H1 (cell line): ENCODE measurements around the gene NEUROD4. TPM values are rescaled to one million over a fixed set of nuclear protein-coding genes. Genes with fewer than 3 reads are reported as not detected.

ENCODE experiments used
- CTCF ChIA-PET: fragments of 300-600 bp; sonication (Branson Sonifier 250); formaldehyde crosslinking; loops from one replicate; lab custom pipeline; 2021; ENCODE audit not compliant: partially characterized antibody; lab: Charles Lee
- POLR2A ChIA-PET: fragments of 300-600 bp; sonication (Branson Sonifier 250); formaldehyde crosslinking; loops from one replicate; lab custom pipeline; 2021; ENCODE audit warnings: inconsistent platforms; ENCODE audit not compliant: partially characterized antibody; lab: Charles Lee
- DNase-seq, 2 experiments: peaks; one replicate each; pipeline versions ENCODE4 v3.0.0 to v3.0.0-alpha.2; 2010 to 2022; ENCODE audit warnings: low spot score in 2 of 2, low read depth in 1 of 2, mixed read lengths in 1 of 2
- FAIRE-seq: peaks from 2 replicates; lab custom pipeline; 2011; peaks lifted over from hg19 to GRCh38; lab: Jason Lieb, UNC
- H2AFZ ChIP-seq: 2 replicates; pipeline ENCODE4 v1.8.1; 2012; ENCODE audit warnings: low read length, inconsistent platforms
- H2AK5ac ChIP-seq: 2 replicates; pipeline ENCODE4 v1.6.1; 2013; ENCODE audit warnings: low read depth, low read length
- H2BK120ac ChIP-seq: replicated peaks from 2 replicates; pipeline ENCODE3; 2013; ENCODE audit warnings: low read depth, low read length, inconsistent platforms
- H2BK12ac ChIP-seq: 2 replicates; pipeline ENCODE4 v1.6.1; 2013; ENCODE audit warnings: low read depth, low read length
- H2BK15ac ChIP-seq: 2 replicates; pipeline ENCODE4 v1.6.1; 2013; ENCODE audit warnings: low read length
- H2BK20ac ChIP-seq: 2 replicates; pipeline ENCODE4 v1.6.1; 2013; ENCODE audit warnings: low read length
- H2BK5ac ChIP-seq: 2 replicates; pipeline ENCODE4 v1.6.1; 2013; ENCODE audit warnings: low read depth, low read length
- H3K14ac ChIP-seq: 2 replicates; pipeline ENCODE4 v1.6.1; 2013; ENCODE audit warnings: inconsistent platforms; ENCODE audit not compliant: insufficient read length
- H3K18ac ChIP-seq: 2 replicates; pipeline ENCODE4 v1.6.1; 2013; ENCODE audit warnings: low read length; ENCODE audit errors: extremely low read depth
- H3K23ac ChIP-seq: 2 replicates; pipeline ENCODE4 v1.6.1; 2013; ENCODE audit warnings: inconsistent platforms; ENCODE audit not compliant: insufficient read length
- H3K23me2 ChIP-seq: 2 replicates; pipeline ENCODE4 v1.6.1; 2013; ENCODE audit warnings: low read depth, low read length
- H3K27ac ChIP-seq: 2 replicates; pipeline ENCODE4 v1.6.1; 2011; ENCODE audit warnings: low read depth, low read length, inconsistent platforms
- H3K27me3 ChIP-seq, 4 experiments: replicated peaks in 1 of 4; 1 replicate in 1 of 4; 2 replicates in 3 of 4; pipeline versions ENCODE4 v1.6.1 to v1.8.1; 2011 to 2013; ENCODE audit warnings: low read length in 3 of 4, mild to moderate bottlenecking in 3 of 4, inconsistent platforms in 2 of 4, mixed read lengths in 2 of 4, moderate library complexity in 1 of 4; ENCODE audit not compliant: control insufficient read depth in 3 of 4, insufficient read depth in 3 of 4; ENCODE audit errors: extremely low read depth in 1 of 4
- H3K36me3 ChIP-seq, 4 experiments: 2 replicates each; pipeline versions ENCODE4 v1.6.1 to v1.8.1; 2011 to 2013; ENCODE audit warnings: mild to moderate bottlenecking in 4 of 4, low read length in 3 of 4, moderate library complexity in 2 of 4, control low read depth in 1 of 4, inconsistent platforms in 1 of 4; ENCODE audit not compliant: insufficient read depth in 4 of 4, control insufficient read depth in 2 of 4
- H3K4ac ChIP-seq: replicated peaks from 2 replicates; pipeline ENCODE3; 2013; ENCODE audit warnings: low read length, low read depth, mixed read lengths, inconsistent platforms; ENCODE audit not compliant: insufficient read length
- H3K4me1 ChIP-seq, 4 experiments: replicated peaks in 1 of 4; 1 replicate in 1 of 4; 2 replicates in 3 of 4; pipeline versions ENCODE4 v1.6.1 to v1.8.1; 2011 to 2013; ENCODE audit warnings: low read length in 3 of 4, inconsistent platforms in 2 of 4, mixed read lengths in 1 of 4; ENCODE audit not compliant: insufficient read depth in 4 of 4, control insufficient read depth in 3 of 4
- H3K4me2 ChIP-seq, 2 experiments: 2 replicates each; pipeline versions ENCODE4 v1.6.1 to v1.8.1; 2011 to 2013; ENCODE audit warnings: low read depth in 2 of 2, low read length in 2 of 2, control low read depth in 1 of 2, inconsistent platforms in 1 of 2, mild to moderate bottlenecking in 1 of 2; ENCODE audit not compliant: insufficient read depth in 1 of 2
- H3K4me3 ChIP-seq, 4 experiments: fragments of 200-600, 300-600 bp in 1 of 4; sonication (generic), shearing (Covaris generic), sonication (Bioruptor Twin) in 1 of 4; 2 replicates each; pipeline versions ENCODE4 v1.5.1 to v1.8.1; 2011 to 2016; ENCODE audit warnings: low read length in 4 of 4, low read depth in 3 of 4, control low read depth in 2 of 4, inconsistent platforms in 2 of 4, mild to moderate bottlenecking in 2 of 4, mixed read lengths in 1 of 4, moderate library complexity in 1 of 4; ENCODE audit not compliant: insufficient read depth in 2 of 4; ENCODE audit errors: extremely low read depth in 1 of 4
- H3K56ac ChIP-seq: replicated peaks from 2 replicates; pipeline ENCODE3; 2013; ENCODE audit warnings: low read depth, mild to moderate bottlenecking, mixed read lengths, low read length, inconsistent platforms; ENCODE audit not compliant: insufficient read length
- H3K79me1 ChIP-seq: 2 replicates; pipeline ENCODE4 v1.6.1; 2013; ENCODE audit warnings: low read depth, low read length, control low read depth
- H3K79me2 ChIP-seq, 2 experiments: 2 replicates each; pipeline versions ENCODE4 v1.6.1 to v1.8.1; 2012 to 2013; ENCODE audit warnings: low read length in 2 of 2, mild to moderate bottlenecking in 2 of 2, inconsistent platforms in 1 of 2; ENCODE audit not compliant: insufficient read depth in 2 of 2, control insufficient read depth in 1 of 2
- H3K9ac ChIP-seq, 4 experiments: replicated peaks in 1 of 4; 1 replicate in 1 of 4; 2 replicates in 3 of 4; pipeline versions ENCODE4 v1.6.1 to v1.8.1; 2011 to 2013; ENCODE audit warnings: low read depth in 3 of 4, low read length in 3 of 4, control low read depth in 2 of 4, mild to moderate bottlenecking in 2 of 4, moderate library complexity in 2 of 4, inconsistent platforms in 1 of 4; ENCODE audit errors: extremely low read depth in 1 of 4
- H3K9me3 ChIP-seq, 2 experiments: 2 replicates each; pipeline versions ENCODE4 v1.6.1 to v1.8.1; 2012 to 2013; ENCODE audit warnings: mild to moderate bottlenecking in 2 of 2, moderate library complexity in 2 of 2, control low read depth in 1 of 2, inconsistent platforms in 1 of 2, low read depth in 1 of 2, low read length in 1 of 2, mixed read lengths in 1 of 2; ENCODE audit not compliant: insufficient read depth in 2 of 2
- H4K20me1 ChIP-seq, 2 experiments: replicated peaks in 1 of 2; 2 replicates each; pipeline versions ENCODE3 to v1.8.1; 2011 to 2013; ENCODE audit warnings: inconsistent platforms in 2 of 2, low read length in 2 of 2, mild to moderate bottlenecking in 1 of 2; ENCODE audit not compliant: insufficient read depth in 2 of 2, control insufficient read depth in 1 of 2
- H4K5ac ChIP-seq: 2 replicates; pipeline ENCODE4 v1.6.1; 2013; ENCODE audit warnings: low read length, low read depth, mixed read lengths, inconsistent platforms; ENCODE audit not compliant: insufficient read length
- H4K8ac ChIP-seq: 2 replicates; pipeline ENCODE4 v1.8.0; 2013; ENCODE audit warnings: mild to moderate bottlenecking, moderate library complexity, low read length, inconsistent platforms; ENCODE audit not compliant: insufficient read depth; ENCODE audit errors: extremely low read depth
- H4K91ac ChIP-seq: replicated peaks from 2 replicates; pipeline ENCODE3; 2013; ENCODE audit warnings: low read length, mixed read lengths, inconsistent platforms; ENCODE audit not compliant: insufficient read length
- ATF3 ChIP-seq: IDR thresholded peaks from 2 replicates; pipeline ENCODE4 v1.6.1; 2011; ENCODE audit warnings: low read depth, mild to moderate bottlenecking, low read length; ENCODE audit not compliant: insufficient read depth
- CHD1 ChIP-seq: IDR thresholded peaks from 2 replicates; pipeline ENCODE4 v1.6.1; 2012; ENCODE audit warnings: low read depth, low read length, improper control_type of control experiment
- CHD2 ChIP-seq: IDR thresholded peaks from 2 replicates; pipeline ENCODE4 v1.6.1; 2012; ENCODE audit warnings: low read length, improper control_type of control experiment
- CTCF ChIP-seq, 3 experiments: IDR thresholded peaks; 1 replicate in 2 of 3; 2 replicates in 1 of 3; pipeline versions ENCODE4 v1.5.1 to v1.6.1; 2011; ENCODE audit warnings: low read length in 3 of 3, mild to moderate bottlenecking in 3 of 3, inconsistent platforms in 2 of 3, low read depth in 1 of 3, moderate library complexity in 1 of 3; ENCODE audit not compliant: insufficient read depth in 1 of 3; ENCODE audit errors: control extremely low read depth in 1 of 3
- EZH2 ChIP-seq: fragments of 200-600 bp; sonication (generic); IDR thresholded peaks from 2 replicates; pipeline ENCODE4 v1.7.1; 2012; ENCODE audit warnings: low read depth, mild to moderate bottlenecking, moderate library complexity, low read length, inconsistent platforms; ENCODE audit not compliant: severe bottlenecking
- HDAC2 ChIP-seq, 2 experiments: fragments of 300-600 bp in 1 of 2; sonication (generic) in 1 of 2; IDR thresholded peaks; 2 replicates each; pipeline ENCODE4 v1.6.1; 2011 to 2012; ENCODE audit warnings: low read depth in 2 of 2, low read length in 2 of 2, mild to moderate bottlenecking in 2 of 2, moderate library complexity in 2 of 2, borderline replicate concordance in 1 of 2, inconsistent platforms in 1 of 2
- JUND ChIP-seq: IDR thresholded peaks from 2 replicates; pipeline ENCODE4 v1.6.1; 2011; ENCODE audit warnings: mild to moderate bottlenecking, improper control_type of control experiment, low read length
- RBBP5 ChIP-seq: IDR thresholded peaks from 2 replicates; pipeline ENCODE4 v1.7.1; 2012; ENCODE audit warnings: low read depth, mild to moderate bottlenecking, inconsistent platforms, low read length, moderate library complexity, borderline replicate concordance
- SAP30 ChIP-seq: fragments of 300-600 bp; sonication (generic); IDR thresholded peaks from 2 replicates; pipeline ENCODE4 v1.7.1; 2012; ENCODE audit warnings: low read length, moderate library complexity, mild to moderate bottlenecking, inconsistent platforms; ENCODE audit not compliant: insufficient read depth, insufficient replicate concordance
- SP4 ChIP-seq: IDR thresholded peaks from 2 replicates; pipeline ENCODE4 v1.6.1; 2012; ENCODE audit warnings: low read length, inconsistent platforms
- TAF1 ChIP-seq: IDR thresholded peaks from 2 replicates; pipeline ENCODE4 v1.6.1; 2011; ENCODE audit warnings: mild to moderate bottlenecking, low read depth, low read length
- WGBS, 2 experiments: shearing (Covaris generic) in 1 of 2; methylation state at CpG; one replicate each; pipeline versions ENCODE4 v1.1.6 to v1.1.7; 2013 to 2015; ENCODE audit warnings: low lambda C conversion rate in 2 of 2, mixed read lengths in 2 of 2, inconsistent platforms in 1 of 2, low coverage in 1 of 2, missing lambda C conversion rate in 1 of 2; ENCODE audit not compliant: insufficient replicate concordance in 2 of 2, insufficient coverage in 1 of 2, insufficient read length in 1 of 2; ENCODE audit errors: extremely low coverage in 1 of 2, missing lambda C conversion rate in 1 of 2; 5-methylcytosine and 5-hydroxymethylcytosine counted together
- polyA plus RNA-seq, 7 experiments: library from polyadenylated mRNA; depleted of rRNA in 3 of 7; stranded (reverse) in 5 of 7; unstranded in 2 of 7; fragments of >200 nt in 5 of 7; fragments of 200-250 nt in 2 of 7; gene quantifications; 1 replicate in 5 of 7; 2 replicates in 1 of 7; 4 replicates in 1 of 7; pipeline versions ENCODE4 v1.2.1 to v1.2.3, GENCODE V29; 2011 to 2013; ENCODE audit warnings: missing spikeins in 2 of 7, mixed read lengths in 2 of 7
- total RNA-seq: library from RNA; stranded (reverse); fragmentation: NEBNext Ultra II Directional; extraction: Animal tissue kit (Norgen Biotek cat#: 25700); gene quantifications from 2 replicates; pipeline ENCODE4 v1.2.1, GENCODE V29; 2021

The NEUROD4 gene
- total and polyA plus RNA-seq, 2 of the 8 experiments (the other 6 are each of a cell fraction or from before 2014, with no cell fraction given) = not detected

- 87% methylated on average over 3 of the region's 3 CpGs; no CpG with 5 or more reads in 1 of the 2 experiments for WGBS, 2 experiments
- no peak overlapping the region for H3K14ac ChIP-seq
- H3K79me1 ChIP-seq = no peaks in the 10 kb centered on the region
- no peak overlapping the region for H2BK15ac ChIP-seq
- H3K4me1 ChIP-seq = peaks cover 0 to 4% (median 1%) of the 10 kb centered on the region in 4 experiments; a peak in 1 of 7 replicates
- H3K4me2 ChIP-seq = no peak overlapping the region
- no peaks in the 10 kb centered on the region for H3K27me3 ChIP-seq
- H2BK5ac ChIP-seq = no peak overlapping the region
- no peaks in the 10 kb centered on the region for H3K9me3 ChIP-seq
- POLR2A ChIA-PET = no interaction called here
- no peaks in the 10 kb centered on the region; the same call in 1 of the 2 replicates for H3K23me2 ChIP-seq
- H3K23ac ChIP-seq = no peak overlapping the region
- H2BK120ac ChIP-seq = no peak overlapping the region
- no peak overlapping the region for H2BK12ac ChIP-seq
- no peak overlapping the region for H3K56ac ChIP-seq
- H3K27ac ChIP-seq = no peak overlapping the region
- H3K4ac ChIP-seq = no peak overlapping the region
- CTCF ChIA-PET = interaction anchor here (0.7 to 6.6 kb wide), 9 partner anchors 12 to 283 kb away, joined by 3 to 39 read pairs (median 4); no protein-coding TSS in a partner anchor
- H3K4me3 ChIP-seq = no peak overlapping the region
- no peak overlapping the region for H2BK20ac ChIP-seq
- DNase-seq (no peak), FAIRE-seq (no peak)
- no peak overlapping the region for H2AK5ac ChIP-seq
- H3K79me2 ChIP-seq = no peaks in the 10 kb centered on the region
- H4K5ac ChIP-seq = no peak overlapping the region
- H3K36me3 ChIP-seq = no peaks in the 10 kb centered on the region
- H4K91ac ChIP-seq = no peak overlapping the region
- H4K20me1 ChIP-seq = no peaks in the 10 kb centered on the region
- no peak overlapping the region for H3K18ac ChIP-seq
- no peak overlapping the region for H4K8ac ChIP-seq
- no peak overlapping the region for H2AFZ ChIP-seq
- H3K9ac ChIP-seq = no peak overlapping the region
- no peak for TF ChIP-seq RBBP5
- no peak for TF ChIP-seq ATF3
- TF ChIP-seq CHD2 = no peak
- TF ChIP-seq CHD1 = no peak
- no peak for TF ChIP-seq SAP30
- no peak for TF ChIP-seq EZH2
- no peak for TF ChIP-seq JUND
- TF ChIP-seq SP4 = no peak
- no peak for TF ChIP-seq HDAC2 (IDR thresholded peaks at IDR 0.05; ENCODE audit: borderline replicate concordance in 1 of 2, low read depth in 2 of 2, low read length in 2 of 2)
- no peak for TF ChIP-seq CTCF (IDR thresholded peaks at IDR 0.05; ENCODE audit: control extremely low read depth in 1 of 3, insufficient read depth in 1 of 3, low read depth in 1 of 3, low read length in 3 of 3)
- no peak for TF ChIP-seq TAF1
Observed at GRCh38 chr12:54973556-54973955, 46.2 kb upstream of the NEUROD4 start.
